Memory B cell (primary cell): ENCODE results near the gene ALKBH2.

ENCODE experiments used
- ATAC-seq: fragments of 150-1000 bp; cut with Tn5 transposase; 2 replicates; pipeline ENCODE4 v1.10.0; 2021; ENCODE audit warnings: low read depth, mild to moderate bottlenecking, moderate library complexity
- DNase-seq, 2 donors: peaks; one replicate each; pipeline ENCODE4 v3.0.0; 2022; ENCODE audit warnings: low spot score in 2 of 2
- H3K27ac Mint-ChIP-seq: one replicate; pipeline ENCODE4 v1.8.0; 2022; ENCODE audit warnings: mild to moderate bottlenecking, moderate library complexity, mixed read lengths
- H3K27me3 Mint-ChIP-seq: one replicate; pipeline ENCODE4 v1.8.0; 2022; ENCODE audit warnings: mixed read lengths
- H3K36me3 Mint-ChIP-seq: one replicate; pipeline ENCODE4 v1.8.0; 2022; ENCODE audit warnings: mild to moderate bottlenecking, mixed read lengths
- H3K4me1 Mint-ChIP-seq: one replicate; pipeline ENCODE4 v1.8.0; 2022; ENCODE audit warnings: mixed read lengths
- H3K4me3 Mint-ChIP-seq: one replicate; pipeline ENCODE4 v1.8.0; 2022; ENCODE audit warnings: mild to moderate bottlenecking, moderate library complexity, mixed read lengths
- H3K9me3 Mint-ChIP-seq: one replicate; pipeline ENCODE4 v1.8.0; 2022; ENCODE audit warnings: mixed read lengths

Gene ALKBH2

DNA sequence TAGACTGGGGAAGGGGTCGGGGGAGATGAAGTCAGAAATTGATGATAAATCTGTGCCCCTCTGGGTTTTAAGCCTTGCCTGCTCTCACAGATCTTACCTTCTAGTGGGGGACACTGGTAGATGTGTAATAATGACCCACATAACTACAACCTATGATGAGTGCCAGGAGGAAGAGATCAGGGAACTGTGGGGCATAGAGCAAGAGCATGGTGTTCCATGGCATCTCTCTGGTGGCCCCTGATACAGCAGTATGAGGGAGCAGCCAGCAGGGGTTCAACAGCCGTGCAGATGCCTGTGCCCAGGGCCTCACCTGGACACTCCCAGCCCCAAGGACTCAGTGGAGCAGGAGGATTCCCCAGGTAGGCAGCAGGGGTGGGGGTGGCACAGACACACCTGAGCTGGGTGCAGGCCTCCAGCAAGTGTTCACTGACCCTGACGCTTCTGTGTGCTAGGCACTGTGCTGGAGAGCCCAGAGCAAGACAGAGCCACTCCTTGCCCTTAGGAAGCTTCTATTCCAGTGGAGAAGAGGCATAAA, 28.1 kb upstream of the ALKBH2 start:
- Mint-ChIP-seq H3K27me3 (peaks cover 4% of the 10 kb centered on the region), H3K36me3 (no peaks in the 10 kb centered on the region), H3K9me3 (no peaks in the 10 kb centered on the region), H3K27ac (no peak overlapping the region), H3K4me3 (no peak overlapping the region), H3K4me1 (no peaks in the 10 kb centered on the region)
- DNase-seq: no peak
- ATAC-seq: no peak

DNA sequence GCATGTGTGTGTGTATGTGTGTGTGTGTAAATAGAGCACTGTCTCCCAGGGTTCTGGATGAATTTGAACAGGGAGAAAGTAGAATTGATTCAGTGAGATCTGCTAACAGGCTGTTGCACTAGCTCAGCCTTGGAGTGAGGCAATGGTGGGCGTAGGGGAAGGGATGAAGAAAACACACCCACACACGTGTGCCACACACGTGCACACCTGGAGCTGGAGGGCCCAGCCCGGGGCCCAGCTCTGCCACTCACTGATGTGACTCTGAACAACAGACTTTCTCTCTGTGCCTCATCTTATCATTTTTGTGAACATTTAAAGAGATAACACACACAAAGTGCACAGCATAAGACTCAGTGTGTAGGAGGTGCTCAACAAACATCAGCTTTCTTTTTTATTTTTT, 27.3 kb upstream of the ALKBH2 start:
- H3K36me3 Mint-ChIP-seq: no peaks in the 10 kb centered on the region
- peaks cover 2% of the 10 kb centered on the region for H3K4me1 Mint-ChIP-seq
- no peak overlapping the region for H3K4me3 Mint-ChIP-seq
- no peak for ATAC-seq
- no peak overlapping the region for H3K27ac Mint-ChIP-seq
- no peak for DNase-seq
- peaks cover 2% of the 10 kb centered on the region for H3K27me3 Mint-ChIP-seq
- H3K9me3 Mint-ChIP-seq: no peaks in the 10 kb centered on the region

DNA sequence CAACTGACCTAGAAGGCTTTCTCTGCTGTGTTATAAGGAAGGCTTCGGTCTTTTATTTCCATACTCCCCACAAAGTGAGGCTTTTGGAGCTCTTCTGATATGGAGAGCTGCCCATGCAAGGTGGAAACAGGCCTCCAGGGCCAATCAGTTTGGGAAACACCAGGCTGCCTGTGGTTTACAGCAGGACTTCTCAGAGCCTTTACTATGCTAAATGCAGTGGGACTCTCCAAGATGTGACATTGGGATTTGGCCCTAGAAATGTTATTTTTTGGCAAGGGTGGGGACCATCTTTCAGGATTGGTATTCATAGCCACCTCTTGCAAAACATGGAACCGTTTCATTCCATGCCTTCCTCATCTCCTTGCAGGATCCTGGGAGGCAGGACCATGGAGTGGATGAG, 26.8 kb upstream of the ALKBH2 start:
- Mint-ChIP-seq H3K4me3 (no peak overlapping the region), H3K36me3 (no peaks in the 10 kb centered on the region), H3K9me3 (no peaks in the 10 kb centered on the region), H3K27ac (no peak overlapping the region), H3K27me3 (peaks cover 2% of the 10 kb centered on the region), H3K4me1 (peaks cover 2% of the 10 kb centered on the region)
- DNase-seq (no peak), ATAC-seq (no peak)

DNA sequence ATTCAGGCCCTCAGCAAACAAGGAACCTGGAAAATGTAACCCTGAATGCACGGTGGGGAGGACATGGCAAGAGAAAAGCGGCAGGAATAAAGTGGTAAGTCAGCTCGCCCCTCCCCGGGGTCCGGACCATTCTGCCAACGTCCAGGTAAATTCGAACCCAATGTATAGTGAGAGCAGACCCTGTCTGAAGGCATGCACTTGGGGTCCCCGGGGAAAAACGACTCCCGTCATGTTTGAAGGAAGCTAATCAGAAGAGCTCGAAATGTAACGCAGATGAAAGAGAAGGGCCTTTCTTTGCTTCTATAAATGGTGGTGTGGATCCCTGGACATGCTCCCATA, 23.3 kb upstream of the ALKBH2 start:
- H3K4me3 Mint-ChIP-seq: no peak overlapping the region
- H3K9me3 Mint-ChIP-seq: no peaks in the 10 kb centered on the region
- H3K4me1 Mint-ChIP-seq: peaks cover 5% of the 10 kb centered on the region
- DNase-seq: no peak
- no peak overlapping the region for H3K27ac Mint-ChIP-seq
- ATAC-seq: no peak
- peaks cover 2% of the 10 kb centered on the region for H3K27me3 Mint-ChIP-seq
- no peaks in the 10 kb centered on the region for H3K36me3 Mint-ChIP-seq

DNA sequence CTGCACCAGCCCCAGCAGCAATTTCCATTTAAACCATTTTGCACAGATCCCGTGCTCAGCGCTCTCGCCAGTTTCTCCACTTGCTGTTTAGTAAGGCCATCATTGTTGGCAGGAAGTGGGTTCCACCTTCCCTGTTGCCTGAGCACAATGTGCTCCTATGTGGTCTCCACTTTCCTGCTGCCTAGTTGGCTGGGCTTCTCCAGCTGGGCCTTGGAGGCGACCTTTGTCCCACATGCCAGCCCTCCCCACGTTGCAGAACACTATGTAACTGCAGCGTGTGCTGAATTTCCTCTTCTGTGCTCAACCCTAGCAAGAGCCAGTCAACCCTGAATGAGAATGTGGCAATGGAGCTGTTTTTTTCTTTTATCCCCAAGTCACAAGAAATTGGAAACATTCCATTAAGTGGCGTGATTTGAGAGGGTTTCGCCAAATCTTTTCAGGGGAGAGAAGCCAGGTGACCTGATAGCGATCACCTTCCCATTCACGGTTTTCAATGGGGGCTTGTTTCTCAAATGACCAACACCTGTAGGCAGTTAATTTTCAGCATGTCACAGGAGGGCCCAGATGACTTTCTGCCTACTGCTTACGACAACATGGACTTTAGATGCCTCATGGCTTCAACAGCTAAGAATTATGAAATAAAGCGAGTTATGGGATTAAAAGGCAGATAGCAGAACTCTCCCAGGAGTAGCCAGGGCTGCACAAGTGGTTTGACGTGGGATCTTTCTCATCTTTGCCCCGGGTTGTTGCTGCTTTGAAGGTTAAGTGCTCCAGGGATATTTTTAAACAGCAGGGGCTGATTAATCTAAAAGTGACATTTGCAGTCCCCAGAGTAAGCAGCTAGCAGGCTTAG, 22.7 kb upstream of the ALKBH2 start, which contains the start of gene ACACB:
Gene ACACB, plus strand, starts transcription at position 830 of the 853 bp plus-strand sequence. CDS start 22,819 bp downstream, outside the sequence.
- DNase-seq: no peak
- Mint-ChIP-seq H3K4me3 (no peak within 1 kb of the TSS), H3K36me3 (no peaks in the 10 kb centered on the region)

DNA sequence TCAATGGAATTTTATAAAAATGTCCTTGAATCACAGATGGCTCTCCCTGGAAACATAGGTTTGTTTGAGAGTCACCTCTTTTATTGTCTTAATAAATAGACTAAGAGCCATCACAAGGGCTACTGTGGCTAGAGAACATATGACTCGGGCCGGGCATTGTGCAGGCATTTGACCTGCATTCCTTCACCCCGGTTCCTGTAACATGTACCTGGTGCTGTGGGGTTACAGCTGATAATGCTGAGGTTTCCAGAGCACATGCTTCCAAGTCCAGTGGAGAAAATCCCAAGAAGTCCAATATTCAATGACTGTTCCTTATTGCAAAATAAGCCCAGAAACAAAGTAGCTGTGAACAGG, 22.1 kb upstream of the ALKBH2 start:
- H3K36me3 Mint-ChIP-seq: no peaks in the 10 kb centered on the region
- peaks cover 1% of the 10 kb centered on the region for H3K27me3 Mint-ChIP-seq
- H3K9me3 Mint-ChIP-seq: no peaks in the 10 kb centered on the region
- DNase-seq: no peak
- no peak overlapping the region for H3K27ac Mint-ChIP-seq
- no peak overlapping the region for H3K4me3 Mint-ChIP-seq
- peaks cover 5% of the 10 kb centered on the region for H3K4me1 Mint-ChIP-seq
- no peak for ATAC-seq

More for the DNA sequence above, 22.7 kb upstream of the ALKBH2 start, which contains the start of gene ACACB:
- Mint-ChIP-seq H3K27me3 (peaks cover 2% of the 10 kb centered on the region), H3K27ac (no peak within 1 kb of the TSS), H3K4me1 (peaks cover 5% of the 10 kb centered on the region), H3K9me3 (no peaks in the 10 kb centered on the region)
- ATAC-seq: no peak

DNA sequence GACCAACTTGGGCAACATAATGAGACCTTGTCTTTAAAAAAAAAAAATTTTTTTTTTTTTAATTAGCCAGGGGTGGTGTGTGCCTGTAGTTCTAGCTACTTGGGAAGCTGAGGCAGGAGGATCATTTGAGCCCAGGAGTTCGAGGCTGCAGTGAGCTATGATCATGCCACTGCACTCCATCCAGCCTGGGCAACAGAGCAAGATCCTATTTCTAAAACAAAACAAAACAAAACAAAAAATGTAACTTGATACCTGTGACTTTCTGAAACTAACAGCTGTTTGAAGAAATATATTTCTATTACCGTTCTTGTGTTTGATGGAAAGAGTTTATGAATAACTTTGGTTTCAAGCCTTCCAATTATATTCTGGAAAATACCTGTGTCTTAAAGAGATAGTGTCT, 21.4 kb upstream of the ALKBH2 start:
- no peaks in the 10 kb centered on the region for H3K36me3 Mint-ChIP-seq
- DNase-seq (no peak), ATAC-seq (no peak)
- no peaks in the 10 kb centered on the region for H3K27me3 Mint-ChIP-seq
- peaks cover 5% of the 10 kb centered on the region for H3K4me1 Mint-ChIP-seq
- H3K9me3 Mint-ChIP-seq: no peaks in the 10 kb centered on the region
- no peak overlapping the region for H3K27ac Mint-ChIP-seq
- H3K4me3 Mint-ChIP-seq: no peak overlapping the region

DNA sequence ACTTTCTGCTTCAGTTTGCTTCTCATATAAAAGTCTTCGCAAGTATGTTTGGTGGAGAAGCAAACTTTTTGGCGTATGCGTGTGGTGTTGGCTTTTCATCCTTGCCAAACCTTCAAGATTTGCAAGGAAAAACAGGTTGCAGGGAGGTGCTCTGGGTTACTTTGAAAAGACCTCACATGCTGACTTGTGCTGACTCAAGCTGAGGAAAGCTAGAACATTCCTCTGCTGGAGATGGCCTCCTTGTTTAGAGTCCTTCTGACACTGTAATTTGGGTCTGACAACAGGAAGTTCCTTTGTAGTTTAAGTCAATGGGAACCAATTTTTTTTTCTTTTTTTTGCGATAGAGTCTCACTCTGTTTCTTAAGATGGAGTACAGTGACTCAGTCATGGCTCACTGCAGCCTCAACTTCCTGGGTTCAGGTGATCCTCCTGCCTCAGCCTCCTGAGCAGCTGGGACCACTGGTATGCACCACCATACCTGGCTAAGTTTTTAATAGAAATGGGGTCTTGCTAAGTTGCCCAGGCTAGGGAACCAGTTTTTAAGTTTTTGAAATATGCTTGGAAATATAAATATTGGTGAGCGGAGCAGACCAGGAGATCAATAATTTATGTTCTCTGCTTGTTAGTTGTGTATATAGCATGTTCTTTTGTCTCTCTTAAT, 20.5 kb upstream of the ALKBH2 start:
- no peak overlapping the region for H3K4me3 Mint-ChIP-seq
- peaks cover 5% of the 10 kb centered on the region for H3K4me1 Mint-ChIP-seq
- no peak overlapping the region for H3K27ac Mint-ChIP-seq
- no peaks in the 10 kb centered on the region for H3K36me3 Mint-ChIP-seq
- no peak for ATAC-seq
- no peaks in the 10 kb centered on the region for H3K9me3 Mint-ChIP-seq
- DNase-seq: no peak
- H3K27me3 Mint-ChIP-seq: no peaks in the 10 kb centered on the region

DNA sequence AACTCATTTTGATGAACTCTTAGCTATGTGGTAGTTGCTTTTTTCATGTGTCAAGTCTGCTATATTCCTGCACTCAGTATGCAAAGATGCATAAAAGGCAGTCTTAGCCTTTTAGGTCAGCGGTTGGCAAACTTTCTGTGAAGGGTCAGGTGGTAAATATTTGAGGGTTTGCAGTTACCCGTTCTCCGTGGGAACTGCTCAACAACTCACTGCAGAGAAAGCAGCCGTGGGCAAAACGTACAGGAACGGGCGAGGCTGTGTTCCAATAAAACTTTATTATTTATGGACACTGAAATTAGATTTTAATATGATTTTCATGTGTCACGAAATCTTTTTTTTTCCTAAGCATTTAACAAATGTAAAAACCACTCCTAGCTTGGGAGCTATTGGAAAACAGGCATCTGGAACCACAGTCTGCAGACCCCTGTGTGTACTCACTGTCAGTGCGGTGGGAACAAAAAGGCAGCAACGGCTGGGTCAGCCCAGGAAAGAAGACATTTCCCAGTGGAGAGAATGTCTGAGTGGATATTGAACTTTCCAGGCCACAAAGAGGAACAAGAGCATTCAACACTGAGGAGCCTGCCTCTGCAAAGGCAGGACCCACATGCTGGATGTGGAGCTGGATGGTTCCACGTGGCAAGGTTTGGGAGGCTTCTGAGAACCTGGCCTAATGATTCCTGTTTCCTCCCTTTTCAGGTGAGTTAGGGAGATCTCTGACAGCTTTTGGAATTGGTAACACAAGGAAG, 19.6 kb upstream of the ALKBH2 start:
- H3K36me3 Mint-ChIP-seq: no peaks in the 10 kb centered on the region
- no peak overlapping the region for H3K27ac Mint-ChIP-seq
- ATAC-seq (no peak), DNase-seq (no peak)
- H3K9me3 Mint-ChIP-seq: no peaks in the 10 kb centered on the region
- peaks cover 5% of the 10 kb centered on the region for H3K4me1 Mint-ChIP-seq
- H3K4me3 Mint-ChIP-seq: no peak overlapping the region
- H3K27me3 Mint-ChIP-seq: no peaks in the 10 kb centered on the region

DNA sequence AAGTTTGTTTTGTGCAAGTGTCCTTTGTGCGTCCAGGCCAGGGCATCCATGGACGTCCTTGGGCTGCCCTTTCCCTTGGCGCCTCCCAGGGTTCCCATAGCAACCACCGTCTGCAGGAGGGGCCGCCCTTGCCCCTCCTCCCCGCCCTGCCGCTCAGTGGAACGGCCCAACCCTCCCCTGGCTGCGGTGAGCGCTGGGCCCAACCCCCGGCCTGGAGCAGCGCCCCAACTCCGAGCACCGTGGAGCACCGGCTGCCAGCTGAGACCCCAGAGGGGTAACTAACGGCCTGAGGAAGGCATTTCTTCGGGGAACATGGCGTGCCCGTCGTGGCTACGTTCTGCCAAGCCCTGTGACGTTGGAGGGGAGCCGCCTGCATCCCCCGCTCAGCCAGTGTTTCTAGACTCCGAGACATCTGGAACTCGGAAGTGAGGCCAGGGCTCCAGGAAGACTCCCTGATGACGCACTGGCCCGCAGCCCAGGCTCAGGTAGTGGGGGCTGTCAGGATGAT, 17.8 kb upstream of the ALKBH2 start:
- H3K36me3 Mint-ChIP-seq: no peaks in the 10 kb centered on the region
- H3K27ac Mint-ChIP-seq: no peak overlapping the region
- H3K9me3 Mint-ChIP-seq: no peaks in the 10 kb centered on the region
- ATAC-seq (peak; percentile 83), DNase-seq (peak in 1 of 2 donors; percentile 5)
- H3K27me3 Mint-ChIP-seq: no peaks in the 10 kb centered on the region
- H3K4me3 Mint-ChIP-seq: peak overlapping the region; percentile 81
- peaks cover 5% of the 10 kb centered on the region for H3K4me1 Mint-ChIP-seq

DNA sequence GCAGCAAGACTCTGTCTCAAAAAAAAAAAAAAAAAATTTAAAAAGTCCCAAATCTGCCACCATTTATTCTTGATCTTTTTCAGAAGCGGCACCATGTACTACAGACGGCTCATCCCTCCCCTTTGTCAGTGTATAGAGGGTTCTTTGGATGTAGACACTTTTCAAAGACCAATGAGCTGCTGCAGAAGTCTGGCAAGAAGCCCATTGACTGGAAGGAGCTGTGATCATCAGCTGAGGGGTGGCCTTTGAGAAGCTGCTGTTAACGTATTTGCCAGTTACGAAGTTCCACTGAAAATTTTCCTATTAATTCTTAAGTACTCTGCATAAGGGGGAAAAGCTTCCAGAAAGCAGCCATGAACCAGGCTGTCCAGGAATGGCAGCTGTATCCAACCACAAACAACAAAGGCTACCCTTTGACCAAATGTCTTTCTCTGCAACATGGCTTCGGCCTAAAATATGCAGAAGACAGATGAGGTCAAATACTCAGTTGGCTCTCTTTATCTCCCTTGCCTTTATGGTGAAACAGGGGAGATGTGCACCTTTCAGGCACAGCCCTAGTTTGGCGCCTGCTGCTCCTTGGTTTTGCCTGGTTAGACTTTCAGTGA, 16.6 kb upstream of the ALKBH2 start:
- peaks cover 3% of the 10 kb centered on the region for H3K4me1 Mint-ChIP-seq

DNA sequence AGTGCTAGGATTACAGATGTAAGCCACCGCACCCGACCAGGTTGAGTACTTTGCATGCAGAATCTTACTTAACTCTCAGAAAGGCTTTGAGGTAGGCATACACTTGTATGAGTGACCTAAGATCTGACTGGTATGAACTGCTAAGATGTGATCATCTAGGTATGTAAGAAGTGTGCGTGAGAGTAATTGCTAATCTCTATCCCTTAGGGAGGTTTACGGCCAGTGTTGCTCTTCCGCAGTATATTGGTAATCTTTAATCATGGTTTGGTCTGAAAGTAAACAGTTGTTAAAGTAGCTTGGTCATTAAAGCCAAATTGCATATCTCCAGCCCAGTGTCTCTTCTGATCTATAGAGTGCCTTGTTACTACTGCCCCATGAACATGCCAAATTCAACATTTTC, 11.9 kb upstream of the ALKBH2 start:
- Mint-ChIP-seq H3K4me1 (peaks cover 5% of the 10 kb centered on the region), H3K27me3 (no peaks in the 10 kb centered on the region), H3K9me3 (no peaks in the 10 kb centered on the region), H3K4me3 (no peak overlapping the region), H3K36me3 (peaks cover 19% of the 10 kb centered on the region), H3K27ac (no peak overlapping the region)
- no peak for ATAC-seq
- no peak for DNase-seq

More for the DNA sequence above, 16.6 kb upstream of the ALKBH2 start:
- no peak overlapping the region for H3K4me3 Mint-ChIP-seq
- no peaks in the 10 kb centered on the region for H3K9me3 Mint-ChIP-seq
- no peaks in the 10 kb centered on the region for H3K27me3 Mint-ChIP-seq
- H3K36me3 Mint-ChIP-seq: peaks cover 8% of the 10 kb centered on the region
- ATAC-seq (no peak), DNase-seq (no peak)
- no peak overlapping the region for H3K27ac Mint-ChIP-seq

DNA sequence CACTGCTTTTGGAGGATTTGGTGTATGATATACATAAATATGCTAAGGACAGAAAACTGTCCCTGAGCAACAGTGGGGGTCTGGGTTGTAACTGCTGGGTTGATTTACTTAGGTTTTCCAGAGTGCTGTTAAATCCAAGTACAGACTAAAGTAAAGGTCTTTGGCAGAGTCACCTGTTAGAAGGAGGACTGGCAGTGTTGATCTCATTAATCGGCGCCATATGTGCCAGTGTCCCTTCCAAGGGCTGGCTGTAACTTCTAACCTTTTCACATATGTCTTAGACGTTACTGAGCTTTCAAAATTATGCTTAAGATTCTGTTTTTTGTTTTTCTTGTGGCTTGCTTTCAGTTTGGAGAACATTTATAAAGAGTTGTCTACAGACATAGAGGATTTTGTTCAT, 9.2 kb upstream of the ALKBH2 start:
- Mint-ChIP-seq H3K9me3 (no peaks in the 10 kb centered on the region), H3K27me3 (no peaks in the 10 kb centered on the region), H3K4me1 (peaks cover 15% of the 10 kb centered on the region), H3K27ac (no peak overlapping the region), H3K36me3 (peaks cover 19% of the 10 kb centered on the region), H3K4me3 (no peak overlapping the region)
- ATAC-seq (no peak), DNase-seq (no peak)
